CD14-positive monocyte (primary cell): Measurements from ENCODE around the gene FYB2. TPM values are rescaled to one million over a fixed set of nuclear protein-coding genes. Genes with fewer than 3 reads are reported as not detected.
A peak's percentile ranks its signal among the peaks of the same experiment; 100 is the strongest.

Experiments used
- DNase-seq, 3 donors: peaks; one replicate each; pipeline ENCODE4 v3.0.0-alpha.2; 2011 to 2022
- H2AFZ ChIP-seq: 2 replicates; pipeline ENCODE4 v1.6.0; 2012; ENCODE audit warnings: mild to moderate bottlenecking, low read depth, low read length, inconsistent platforms; ENCODE audit not compliant: insufficient read depth, poor library complexity, severe bottlenecking
- H3K27ac ChIP-seq, 2 donors: 1 replicate in 1 of 2; 2 replicates in 1 of 2; pipeline ENCODE4 v1.5.1; 2012 to 2013; ENCODE audit warnings: low read length in 2 of 2, control low read depth in 1 of 2, inconsistent platforms in 1 of 2, low read depth in 1 of 2, mild to moderate bottlenecking in 1 of 2
- H3K27me3 ChIP-seq, 2 donors: one replicate each; pipeline versions ENCODE4 v1.6.0 to v1.6.1; 2011 to 2013; ENCODE audit warnings: low read length in 2 of 2; ENCODE audit not compliant: control insufficient read depth in 2 of 2, insufficient read depth in 2 of 2
- H3K36me3 ChIP-seq, 2 donors: replicated peaks in 1 of 2; 1 replicate in 1 of 2; 2 replicates in 1 of 2; pipeline versions ENCODE4 v1.5.1 to v1.6.1; 2012 to 2013; ENCODE audit warnings: low read length in 2 of 2, control low read depth in 1 of 2, inconsistent platforms in 1 of 2, mild to moderate bottlenecking in 1 of 2; ENCODE audit not compliant: insufficient read depth in 2 of 2, control insufficient read depth in 1 of 2
- H3K4me1 ChIP-seq, 2 donors: 1 replicate in 1 of 2; 2 replicates in 1 of 2; pipeline versions ENCODE4 v1.5.1 to v1.6.1; 2012 to 2013; ENCODE audit warnings: low read length in 2 of 2, control low read depth in 1 of 2, inconsistent platforms in 1 of 2, mild to moderate bottlenecking in 1 of 2, moderate library complexity in 1 of 2; ENCODE audit not compliant: insufficient read depth in 2 of 2, control insufficient read depth in 1 of 2
- H3K4me2 ChIP-seq: replicated peaks from 2 replicates; pipeline ENCODE3; 2012; ENCODE audit warnings: low read length, moderate library complexity, mild to moderate bottlenecking; ENCODE audit not compliant: poor library complexity, severe bottlenecking; ENCODE audit errors: extremely low read depth
- H3K4me3 ChIP-seq, 3 experiments: fragments of 200-600 bp in 1 of 3; sonication (generic) in 1 of 3; replicated peaks in 1 of 3; 1 replicate in 2 of 3; 2 replicates in 1 of 3; pipeline ENCODE4 v1.5.1; 2011 to 2013; ENCODE audit warnings: low read length in 3 of 3, mild to moderate bottlenecking in 3 of 3, control low read depth in 2 of 3, low read depth in 2 of 3, inconsistent platforms in 1 of 3, moderate library complexity in 1 of 3
- H3K79me2 ChIP-seq: 2 replicates; pipeline ENCODE4 v1.6.0; 2012; ENCODE audit warnings: mild to moderate bottlenecking, control low read depth, inconsistent platforms, low read length, moderate library complexity; ENCODE audit not compliant: insufficient read depth
- H3K9ac ChIP-seq: 2 replicates; pipeline ENCODE4 v1.6.0; 2017; ENCODE audit warnings: low read length, mild to moderate bottlenecking; ENCODE audit not compliant: insufficient read depth, poor library complexity, severe bottlenecking
- H3K9me3 ChIP-seq, 2 donors: replicated peaks in 1 of 2; 1 replicate in 1 of 2; 2 replicates in 1 of 2; pipeline versions ENCODE4 v1.5.1 to v1.6.1; 2012 to 2013; ENCODE audit warnings: low read length in 2 of 2, control low read depth in 1 of 2; ENCODE audit not compliant: control insufficient read depth in 1 of 2, insufficient read depth in 1 of 2
- H4K20me1 ChIP-seq: 2 replicates; pipeline ENCODE4 v1.6.0; 2012; ENCODE audit warnings: mild to moderate bottlenecking, low read length, control low read depth, moderate library complexity; ENCODE audit not compliant: insufficient read depth
- H3K27ac Mint-ChIP-seq, 7 donors: one replicate each; pipeline ENCODE4 v1.8.0; 2020; ENCODE audit warnings: mild to moderate bottlenecking in 7 of 7, mixed read lengths in 7 of 7, moderate library complexity in 6 of 7, inconsistent platforms in 2 of 7
- H3K27me3 Mint-ChIP-seq, 3 donors: one replicate each; pipeline ENCODE4 v1.8.0; 2021 to 2022; ENCODE audit warnings: low read depth in 3 of 3, mild to moderate bottlenecking in 3 of 3, mixed read lengths in 3 of 3, moderate library complexity in 3 of 3, inconsistent platforms in 1 of 3
- H3K36me3 Mint-ChIP-seq, 2 donors: one replicate each; pipeline ENCODE4 v1.8.0; 2020; ENCODE audit warnings: mixed read lengths in 2 of 2, inconsistent platforms in 1 of 2, mild to moderate bottlenecking in 1 of 2
- H3K4me1 Mint-ChIP-seq: one replicate; pipeline ENCODE4 v1.8.0; 2020; ENCODE audit warnings: mild to moderate bottlenecking, mixed read lengths
- H3K4me3 Mint-ChIP-seq, 2 donors: one replicate each; pipeline ENCODE4 v1.8.0; 2020; ENCODE audit warnings: mild to moderate bottlenecking in 2 of 2, mixed read lengths in 2 of 2, moderate library complexity in 1 of 2
- H3K9me3 Mint-ChIP-seq, 7 donors: one replicate each; pipeline ENCODE4 v1.8.0; 2020 to 2022; ENCODE audit warnings: mixed read lengths in 7 of 7, mild to moderate bottlenecking in 6 of 7, moderate library complexity in 6 of 7, inconsistent platforms in 2 of 7
- WGBS: methylation state at CpG from one replicate; pipeline ENCODE4 v1.1.5; 2013; ENCODE audit warnings: missing lambda C conversion rate; ENCODE audit not compliant: insufficient coverage; 5-methylcytosine and 5-hydroxymethylcytosine counted together
- intact Hi-C, 2 donors: fragments of 100-400 bp; cut with micrococcal nuclease; formaldehyde crosslinking; loops; one replicate each; pipeline versions ENCODE4 v1.15.0 to v1.15.1; 2023
- polyA plus RNA-seq, 3 donors: library from polyadenylated mRNA; depleted of rRNA in 1 of 3; unstranded in 2 of 3; stranded (reverse) in 1 of 3; fragments of 300-500 nt in 2 of 3; fragments of >200 nt in 1 of 3; fragmentation: Illumina TruSeq in 2 of 3; gene quantifications; 1 replicate in 2 of 3; 2 replicates in 1 of 3; pipeline ENCODE4 v1.2.3, GENCODE V29; 2012 to 2021
- TF ChIP-seq, protein P1 (sequence below): fragments of 200-600 bp; IDR thresholded peaks from one replicate; pipeline ENCODE4 v1.8.0; 2022; ENCODE audit warnings: antibody characterized with exemption, mild to moderate bottlenecking

FYB2 gene
- polyA plus RNA-seq, 3 donors = not detected

DNA sequence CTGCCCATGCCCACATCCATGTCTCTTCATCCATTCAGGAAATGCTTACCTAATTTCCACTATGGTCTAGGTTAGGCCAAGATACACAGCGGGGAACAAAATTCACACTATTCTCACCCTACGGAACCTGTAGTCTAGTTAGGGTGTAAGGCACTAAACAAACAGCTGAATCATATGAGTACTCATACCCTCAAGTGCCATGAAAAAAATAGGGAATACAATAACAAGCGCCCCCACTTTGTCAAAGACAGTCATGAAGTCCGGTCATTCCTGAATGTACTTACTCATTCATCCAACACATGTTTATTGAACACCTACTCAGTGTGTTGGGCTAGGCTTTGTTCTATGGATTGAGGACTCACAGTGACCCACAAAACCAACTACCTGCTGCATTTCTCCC, 6.2 kb upstream of the FYB2 start:
- no peak overlapping the region for H3K9ac ChIP-seq
- Mint-ChIP-seq H3K4me3 (no peak overlapping the region), H3K9me3 (no peaks in the 10 kb centered on the region), H3K27me3 (peaks cover 6 to 10% (median 8%) of the 10 kb centered on the region in 3 donors), H3K36me3 (no peaks in the 10 kb centered on the region), H3K27ac (no peak overlapping the region), H3K4me1 (no peaks in the 10 kb centered on the region)
- no peaks in the 10 kb centered on the region for H3K4me1 ChIP-seq
- H2AFZ ChIP-seq = no peak overlapping the region
- no peak overlapping the region for H3K4me3 ChIP-seq
- no peak for DNase-seq
- no peaks in the 10 kb centered on the region for H3K9me3 ChIP-seq
- no peaks in the 10 kb centered on the region for H3K27me3 ChIP-seq
- no peaks in the 10 kb centered on the region for H4K20me1 ChIP-seq
- intact Hi-C loops = no loop called here
- H3K79me2 ChIP-seq = no peaks in the 10 kb centered on the region
- no peaks in the 10 kb centered on the region for H3K36me3 ChIP-seq
- H3K4me2 ChIP-seq = no peak overlapping the region
- TF ChIP-seq, protein P1, sequence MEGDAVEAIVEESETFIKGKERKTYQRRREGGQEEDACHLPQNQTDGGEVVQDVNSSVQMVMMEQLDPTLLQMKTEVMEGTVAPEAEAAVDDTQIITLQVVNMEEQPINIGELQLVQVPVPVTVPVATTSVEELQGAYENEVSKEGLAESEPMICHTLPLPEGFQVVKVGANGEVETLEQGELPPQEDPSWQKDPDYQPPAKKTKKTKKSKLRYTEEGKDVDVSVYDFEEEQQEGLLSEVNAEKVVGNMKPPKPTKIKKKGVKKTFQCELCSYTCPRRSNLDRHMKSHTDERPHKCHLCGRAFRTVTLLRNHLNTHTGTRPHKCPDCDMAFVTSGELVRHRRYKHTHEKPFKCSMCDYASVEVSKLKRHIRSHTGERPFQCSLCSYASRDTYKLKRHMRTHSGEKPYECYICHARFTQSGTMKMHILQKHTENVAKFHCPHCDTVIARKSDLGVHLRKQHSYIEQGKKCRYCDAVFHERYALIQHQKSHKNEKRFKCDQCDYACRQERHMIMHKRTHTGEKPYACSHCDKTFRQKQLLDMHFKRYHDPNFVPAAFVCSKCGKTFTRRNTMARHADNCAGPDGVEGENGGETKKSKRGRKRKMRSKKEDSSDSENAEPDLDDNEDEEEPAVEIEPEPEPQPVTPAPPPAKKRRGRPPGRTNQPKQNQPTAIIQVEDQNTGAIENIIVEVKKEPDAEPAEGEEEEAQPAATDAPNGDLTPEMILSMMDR = no peak
- no peak overlapping the region for H3K27ac ChIP-seq
- no CpG with 5 or more reads among the region's 4 CpGs for WGBS

DNA sequence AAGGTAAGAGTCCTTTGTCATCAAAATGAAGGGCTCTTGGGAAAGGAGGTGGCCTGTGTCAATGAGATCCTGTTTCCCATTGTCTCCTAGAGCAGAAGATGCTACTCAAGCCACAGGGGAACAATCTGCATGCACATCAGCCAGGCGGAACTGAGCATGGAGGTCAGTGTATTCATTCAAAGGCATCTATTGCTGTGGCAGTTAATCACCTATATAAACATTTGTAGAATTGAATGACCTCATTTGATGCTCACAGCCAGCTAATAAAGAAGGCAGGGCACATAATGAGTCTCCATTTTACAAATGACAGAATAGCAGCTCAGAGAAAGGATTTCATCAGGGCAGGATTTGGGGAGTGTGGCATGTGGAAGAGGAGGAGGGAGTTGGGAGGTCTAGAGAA, 5.7 kb upstream of the FYB2 start:
- peak overlapping the region in 1 of 7 donors; percentile 43 for H3K27ac Mint-ChIP-seq
- Histone ChIP-seq H3K9ac (no peak overlapping the region), H3K4me2 (no peak overlapping the region), H3K4me3 (no peak overlapping the region), H3K9me3 (no peaks in the 10 kb centered on the region), H4K20me1 (no peaks in the 10 kb centered on the region), H3K4me1 (no peaks in the 10 kb centered on the region), H3K36me3 (no peaks in the 10 kb centered on the region), H3K79me2 (no peaks in the 10 kb centered on the region), H3K27me3 (no peaks in the 10 kb centered on the region), H3K27ac (no peak overlapping the region), H2AFZ (no peak overlapping the region)
- H3K4me3 Mint-ChIP-seq = no peak overlapping the region
- DNase-seq = no peak
- WGBS = no CpG with 5 or more reads among the region's 1 CpG
- H3K36me3 Mint-ChIP-seq = no peaks in the 10 kb centered on the region
- TF ChIP-seq, protein P1 = no peak
- no peaks in the 10 kb centered on the region for H3K9me3 Mint-ChIP-seq
- peaks cover 6 to 10% (median 8%) of the 10 kb centered on the region in 3 donors for H3K27me3 Mint-ChIP-seq
- H3K4me1 Mint-ChIP-seq = no peaks in the 10 kb centered on the region
- intact Hi-C loops = no loop called here
